Raji (cell line): ENCODE results near the gene FBXL13.

Source experiments
- POLR2A ChIP-seq: IDR thresholded peaks from 2 replicates; pipeline ENCODE4 v1.6.1; 2011; ENCODE audit warnings: low read depth, low read length, control low read depth; ENCODE audit not compliant: insufficient read depth

FBXL13 gene

GRCh38 chr7:102991077-102991539 lies 83.5 kb downstream of the FBXL13 start:
- TF ChIP-seq POLR2A = no peak

- TF ChIP-seq POLR2A = no peak
These were observed 84.0 kb downstream of the FBXL13 start for GRCh38 chr7:102990642-102991041.

- TF ChIP-seq POLR2A = no peak
These were observed 85.7 kb downstream of the FBXL13 start for GRCh38 chr7:102988631-102989560.

- no peak for TF ChIP-seq POLR2A
These were observed 86.5 kb downstream of the FBXL13 start for GRCh38 chr7:102988088-102988487.

GRCh38 chr7:102985176-102985783 lies 89.3 kb downstream of the FBXL13 start:
- TF ChIP-seq POLR2A = no peak

GRCh38 chr7:102983602-102984001 lies 91.0 kb downstream of the FBXL13 start:
- TF ChIP-seq POLR2A = no peak

- TF ChIP-seq POLR2A = no peak
These were observed 92.4 kb downstream of the FBXL13 start for GRCh38 chr7:102982235-102982634.

- no peak for TF ChIP-seq POLR2A
These were observed 93.1 kb downstream of the FBXL13 start for GRCh38 chr7:102981451-102981850.

- no peak for TF ChIP-seq POLR2A
These were observed 94.9 kb downstream of the FBXL13 start for GRCh38 chr7:102979670-102980069.

GRCh38 chr7:102978284-102978683 lies 96.3 kb downstream of the FBXL13 start:
- TF ChIP-seq POLR2A = no peak

GRCh38 chr7:102976493-102976892 lies 98.1 kb downstream of the FBXL13 start:
- no peak for TF ChIP-seq POLR2A

- no peak for TF ChIP-seq POLR2A
These were observed 98.7 kb downstream of the FBXL13 start for GRCh38 chr7:102975854-102976253.

GRCh38 chr7:102974366-102975236 lies 100.0 kb downstream of the FBXL13 start:
- no peak for TF ChIP-seq POLR2A

GRCh38 chr7:102973096-102973802 lies 101.3 kb downstream of the FBXL13 start:
- no peak for TF ChIP-seq POLR2A

- TF ChIP-seq POLR2A = no peak
These were observed 106.8 kb downstream of the FBXL13 start for GRCh38 chr7:102967798-102968197.
